CD4-positive, alpha-beta memory T cell (primary cell): Measurements from ENCODE around the gene BRD9. TPM values are rescaled to one million over a fixed set of nuclear protein-coding genes. Genes with fewer than 3 reads are reported as not detected.

Experiments used
- CTCF ChIA-PET: fragments of 350-600 bp; sonication (Branson Sonifier 250); formaldehyde crosslinking; loops from one replicate; lab custom pipeline; 2021; ENCODE audit warnings: inconsistent platforms; ENCODE audit not compliant: partially characterized antibody; lab: Charles Lee
- POLR2A ChIA-PET: fragments of 350-600 bp; sonication (Branson Sonifier 250); formaldehyde crosslinking; loops from one replicate; lab custom pipeline; 2021; ENCODE audit not compliant: partially characterized antibody; lab: Charles Lee
- DNase-seq, 5 donors: peaks; one replicate each; pipeline versions ENCODE4 v3.0.0 to v3.0.0-alpha.2; 2020 to 2022; ENCODE audit warnings: mixed read lengths in 1 of 5
- H3K27ac ChIP-seq: one replicate; pipeline ENCODE4 v1.7.0; 2013; ENCODE audit warnings: low read depth, low read length
- H3K27me3 ChIP-seq: 2 replicates; pipeline ENCODE4 v1.7.0; 2013; ENCODE audit warnings: mild to moderate bottlenecking, low read length, moderate library complexity; ENCODE audit not compliant: insufficient read depth
- H3K36me3 ChIP-seq: 2 replicates; pipeline ENCODE4 v1.7.0; 2013; ENCODE audit warnings: mild to moderate bottlenecking, low read length, moderate library complexity; ENCODE audit not compliant: insufficient read depth
- H3K4me1 ChIP-seq: 2 replicates; pipeline ENCODE4 v1.7.0; 2013; ENCODE audit warnings: mild to moderate bottlenecking, low read length, moderate library complexity; ENCODE audit not compliant: insufficient read depth
- H3K4me3 ChIP-seq, 2 donors: one replicate each; pipeline ENCODE4 v1.7.0; 2013; ENCODE audit warnings: low read length in 2 of 2, mild to moderate bottlenecking in 1 of 2
- H3K9me3 ChIP-seq, 2 donors: one replicate each; pipeline ENCODE4 v1.7.0; 2013; ENCODE audit warnings: low read length in 2 of 2, control low read depth in 1 of 2; ENCODE audit not compliant: control insufficient read depth in 1 of 2
- H3K27ac Mint-ChIP-seq, 7 donors: one replicate each; pipeline ENCODE4 v1.8.0; 2020 to 2021; ENCODE audit warnings: mixed read lengths in 7 of 7, mild to moderate bottlenecking in 6 of 7, inconsistent platforms in 3 of 7, moderate library complexity in 3 of 7
- H3K27me3 Mint-ChIP-seq, 2 donors: one replicate each; pipeline ENCODE4 v1.8.0; 2020 to 2021; ENCODE audit warnings: mixed read lengths in 2 of 2
- H3K36me3 Mint-ChIP-seq, 2 donors: one replicate each; pipeline ENCODE4 v1.8.0; 2020 to 2021; ENCODE audit warnings: mixed read lengths in 2 of 2, inconsistent platforms in 1 of 2, mild to moderate bottlenecking in 1 of 2
- H3K4me1 Mint-ChIP-seq, 4 donors: one replicate each; pipeline ENCODE4 v1.8.0; 2020 to 2021; ENCODE audit warnings: mixed read lengths in 4 of 4, mild to moderate bottlenecking in 1 of 4
- H3K4me3 Mint-ChIP-seq, 8 donors: one replicate each; pipeline ENCODE4 v1.8.0; 2020 to 2021; ENCODE audit warnings: mixed read lengths in 8 of 8, mild to moderate bottlenecking in 7 of 8, moderate library complexity in 6 of 8, inconsistent platforms in 3 of 8
- H3K9me3 Mint-ChIP-seq, 8 donors: one replicate each; pipeline ENCODE4 v1.8.0; 2020 to 2021; ENCODE audit warnings: mixed read lengths in 8 of 8, mild to moderate bottlenecking in 5 of 8, inconsistent platforms in 3 of 8, moderate library complexity in 1 of 8
- intact Hi-C: fragments of 100-400 bp; cut with micrococcal nuclease; formaldehyde crosslinking; loops from one replicate; pipeline ENCODE4 v1.15.1; 2023
- polyA plus RNA-seq, 2 donors: library from polyadenylated mRNA; unstranded; fragments of 300-500 nt; fragmentation: Illumina TruSeq; gene quantifications; one replicate each; pipeline ENCODE4 v1.2.3, GENCODE V29; 2021
- total RNA-seq, 2 experiments: library from RNA; stranded (reverse); gene quantifications; one replicate each; pipeline ENCODE4 v1.2.3, GENCODE V29; 2021

BRD9 gene
- total and polyA plus RNA-seq, 4 experiments from 2014 or later, result 8.0 to 86.8 (median 51.3) TPM

DNA sequence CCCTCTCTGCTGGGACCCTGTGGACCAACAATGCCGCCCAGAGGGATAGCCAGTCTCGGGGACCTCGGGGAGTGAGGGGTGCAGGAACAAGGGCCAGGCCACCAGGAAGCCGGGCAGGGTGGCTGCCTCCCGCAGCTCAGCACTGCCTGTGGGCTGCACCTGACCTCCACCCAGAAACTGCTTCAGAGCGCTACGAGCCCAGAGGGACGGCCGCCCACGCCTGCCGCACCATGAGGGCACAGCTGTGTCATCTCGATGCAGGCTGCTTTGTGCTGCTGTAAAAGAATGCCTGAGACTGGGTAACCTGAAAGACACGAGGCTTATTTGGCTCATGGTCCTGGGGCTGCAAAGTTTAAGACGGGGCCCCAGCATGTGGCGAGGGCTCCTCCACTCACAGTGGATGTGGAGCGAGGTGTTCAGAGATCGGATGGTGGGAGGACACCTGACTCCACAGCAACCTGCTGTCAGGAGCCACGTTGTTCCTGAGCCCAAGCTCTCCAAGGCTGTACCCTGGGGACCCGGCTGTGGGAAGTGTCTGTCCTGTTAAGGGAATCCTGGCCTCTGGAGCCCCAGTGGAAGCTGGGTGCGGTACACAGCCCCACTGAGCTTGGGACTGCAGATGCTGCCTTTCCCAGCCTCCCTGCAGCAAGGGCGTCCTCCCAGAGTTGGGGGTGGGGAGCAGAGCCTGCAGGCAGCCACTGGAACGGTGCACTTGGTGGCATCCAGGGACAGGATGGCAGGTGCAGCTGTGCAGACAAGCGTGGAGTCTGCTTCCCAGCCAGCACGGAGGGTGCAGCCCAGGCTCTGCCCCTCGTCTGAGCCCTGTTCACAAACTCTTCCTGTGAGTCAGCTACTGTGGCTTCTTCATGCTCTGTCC, 30.0 kb downstream of the BRD9 start:
- intact Hi-C loops, result no loop called here
- no peaks in the 10 kb centered on the region for H3K9me3 ChIP-seq
- no peaks in the 10 kb centered on the region for H3K9me3 Mint-ChIP-seq
- no peak overlapping the region for H3K27ac Mint-ChIP-seq
- no peaks in the 10 kb centered on the region for H3K4me1 ChIP-seq
- ChIA-PET POLR2A (no interaction called here), CTCF (no interaction called here)
- peaks cover 45% of the 10 kb centered on the region for H3K36me3 ChIP-seq
- no peak for DNase-seq
- H3K27me3 ChIP-seq, result no peaks in the 10 kb centered on the region
- H3K4me3 Mint-ChIP-seq, result no peak overlapping the region
- no peak overlapping the region for H3K27ac ChIP-seq
- peaks cover 17 to 35% of the 10 kb centered on the region in 2 donors for H3K36me3 Mint-ChIP-seq
- no peaks in the 10 kb centered on the region for H3K27me3 Mint-ChIP-seq
- H3K4me3 ChIP-seq, result no peak overlapping the region
- H3K4me1 Mint-ChIP-seq, result peaks cover 0 to 3% (median 0%) of the 10 kb centered on the region in 4 donors

DNA sequence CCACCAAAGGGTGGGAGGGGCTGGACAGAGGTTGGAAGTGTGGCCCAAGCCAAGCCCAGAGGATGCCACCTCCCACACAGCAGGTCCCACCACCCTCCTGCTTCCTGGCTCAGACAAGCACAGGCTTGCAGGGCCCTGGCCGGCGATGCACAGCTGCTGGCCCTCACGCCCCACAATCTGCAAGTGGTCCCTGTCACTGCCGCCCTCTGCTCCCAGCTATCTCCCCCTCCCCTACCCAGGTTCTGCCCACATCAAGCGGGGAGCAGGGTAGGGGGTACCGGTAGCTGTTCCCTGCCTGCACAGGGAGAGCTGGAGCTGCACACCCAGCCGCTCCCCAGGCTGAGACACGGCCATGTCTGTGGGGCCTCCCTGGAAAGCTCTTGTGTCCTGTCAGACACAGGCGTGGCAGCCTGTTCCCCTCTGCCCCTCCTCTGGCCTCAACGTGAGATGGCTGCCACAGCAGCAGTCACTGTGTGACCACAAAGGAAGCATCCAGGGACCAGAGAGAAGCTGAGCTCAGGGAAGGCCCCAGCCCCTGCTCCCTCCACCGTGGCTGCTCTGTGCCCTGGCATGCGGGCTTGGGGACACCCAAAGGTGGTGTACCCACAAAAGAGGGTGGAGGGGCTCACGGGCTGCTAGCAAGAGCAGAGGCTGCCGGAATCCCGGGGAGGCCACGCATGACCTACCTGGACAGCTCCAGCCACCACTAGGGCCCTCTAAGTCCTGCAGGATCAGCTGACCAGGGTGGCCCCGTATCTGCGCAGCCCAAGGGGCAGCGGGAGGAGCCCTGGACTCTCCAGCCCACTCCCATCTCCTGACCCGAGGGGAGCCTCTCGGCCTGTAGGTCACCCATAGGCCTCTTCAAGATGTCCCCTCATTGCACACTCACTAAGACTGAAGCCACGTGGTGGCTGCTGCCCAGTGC, 30.9 kb downstream of the BRD9 start:
- no peaks in the 10 kb centered on the region for H3K27me3 ChIP-seq
- no peaks in the 10 kb centered on the region for H3K4me1 ChIP-seq
- peaks cover 36% of the 10 kb centered on the region for H3K36me3 ChIP-seq
- H3K9me3 Mint-ChIP-seq, result no peaks in the 10 kb centered on the region
- H3K27me3 Mint-ChIP-seq, result no peaks in the 10 kb centered on the region
- no peak overlapping the region for H3K4me3 Mint-ChIP-seq
- CTCF ChIA-PET, result no interaction called here
- no peak overlapping the region for H3K27ac Mint-ChIP-seq
- POLR2A ChIA-PET, result interaction anchor here (0.7 kb wide), 1 partner anchor 250 kb away, joined by 3 read pairs; no protein-coding TSS in a partner anchor
- H3K4me1 Mint-ChIP-seq, result peaks cover 0 to 3% (median 0%) of the 10 kb centered on the region in 4 donors
- no peaks in the 10 kb centered on the region for H3K9me3 ChIP-seq
- no peak overlapping the region for H3K27ac ChIP-seq
- no peak for DNase-seq
- no peak overlapping the region for H3K4me3 ChIP-seq
- intact Hi-C loops, result no loop called here
- H3K36me3 Mint-ChIP-seq, result peaks cover 12 to 30% of the 10 kb centered on the region in 2 donors

DNA sequence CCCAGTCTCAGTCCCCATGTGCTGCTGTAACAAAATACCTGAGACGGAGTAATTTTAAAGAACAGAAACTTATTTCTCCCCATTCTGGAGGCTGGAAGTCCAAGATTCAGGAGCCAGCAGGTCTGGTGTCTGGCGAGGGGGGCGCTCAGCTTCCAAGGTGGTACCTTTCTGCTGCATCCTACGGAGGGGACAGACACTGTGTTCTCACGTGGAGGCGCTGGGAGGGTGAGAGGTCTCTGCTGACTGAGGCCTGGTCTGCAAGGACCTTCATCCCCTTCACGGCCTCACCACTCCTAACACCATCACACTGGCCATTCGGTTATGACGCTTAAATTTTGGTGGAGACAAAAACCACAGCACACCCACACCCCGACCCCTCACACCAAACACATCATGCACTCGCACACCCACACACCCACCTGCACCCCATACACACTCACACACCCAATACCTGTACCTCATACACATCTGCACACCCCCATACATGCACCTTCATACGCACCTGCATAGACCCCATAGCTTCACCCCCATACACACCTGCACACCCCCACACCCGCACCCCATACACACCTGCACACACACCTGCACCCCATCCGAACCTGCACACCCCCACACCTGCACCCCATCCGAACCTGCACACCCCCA, 32.0 kb downstream of the BRD9 start:
- Histone ChIP-seq H3K4me3 (no peak overlapping the region), H3K27ac (no peak overlapping the region), H3K4me1 (no peaks in the 10 kb centered on the region), H3K9me3 (no peaks in the 10 kb centered on the region), H3K27me3 (no peaks in the 10 kb centered on the region), H3K36me3 (peaks cover 27% of the 10 kb centered on the region)
- no peak for DNase-seq
- ChIA-PET CTCF (no interaction called here), POLR2A (interaction anchor here (0.7 kb wide), 1 partner anchor 249 kb away, joined by 3 read pairs; no protein-coding TSS in a partner anchor)
- no peaks in the 10 kb centered on the region for H3K27me3 Mint-ChIP-seq
- peak overlapping the region in 3 of 7 donors; percentile 36 to 60 (median 42) for H3K27ac Mint-ChIP-seq
- H3K4me3 Mint-ChIP-seq, result no peak overlapping the region
- H3K4me1 Mint-ChIP-seq, result peaks cover 0 to 3% (median 0%) of the 10 kb centered on the region in 4 donors
- intact Hi-C loops, result no loop called here
- peaks cover 5 to 24% of the 10 kb centered on the region in 2 donors for H3K36me3 Mint-ChIP-seq
- no peaks in the 10 kb centered on the region for H3K9me3 Mint-ChIP-seq

- intact Hi-C loops, result no loop called here
- CTCF ChIA-PET, result no interaction called here
- peak overlapping the region in 1 of 7 donors; percentile 36 for H3K27ac Mint-ChIP-seq
- Histone ChIP-seq H3K27ac (no peak overlapping the region), H3K27me3 (no peaks in the 10 kb centered on the region), H3K36me3 (peaks cover 19% of the 10 kb centered on the region), H3K4me3 (no peak overlapping the region), H3K9me3 (no peaks in the 10 kb centered on the region), H3K4me1 (no peaks in the 10 kb centered on the region)
- no peak overlapping the region for H3K4me3 Mint-ChIP-seq
- H3K9me3 Mint-ChIP-seq, result no peaks in the 10 kb centered on the region
- POLR2A ChIA-PET, result no interaction called here
- no peaks in the 10 kb centered on the region for H3K27me3 Mint-ChIP-seq
- no peak for DNase-seq
- H3K36me3 Mint-ChIP-seq, result peaks cover 5 to 18% of the 10 kb centered on the region in 2 donors
- peaks cover 0 to 3% (median 0%) of the 10 kb centered on the region in 4 donors for H3K4me1 Mint-ChIP-seq
Observed at GRCh38 chr5:859798-860296, 32.8 kb downstream of the BRD9 start.

DNA sequence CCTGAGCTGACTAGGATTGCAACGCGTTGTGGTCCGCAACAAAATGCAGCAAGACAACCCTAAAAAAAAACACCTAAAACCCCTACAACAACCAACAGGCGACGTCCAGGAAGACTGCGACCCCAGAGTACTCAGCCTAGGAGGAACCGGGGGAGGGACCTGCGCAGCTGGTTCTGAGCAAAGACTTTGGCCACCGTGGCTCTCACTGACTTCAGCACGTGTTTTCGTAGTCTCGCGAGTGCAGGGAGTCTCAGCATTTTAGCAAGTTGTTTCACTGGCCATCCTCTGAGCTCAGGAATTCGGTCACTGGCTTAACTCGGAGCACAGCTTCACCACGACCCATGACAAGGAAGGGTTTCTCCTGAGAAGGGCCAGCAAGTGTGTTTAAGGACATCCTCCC, 33.2 kb downstream of the BRD9 start:
- Mint-ChIP-seq H3K4me1 (peaks cover 0 to 3% (median 0%) of the 10 kb centered on the region in 4 donors), H3K27me3 (no peaks in the 10 kb centered on the region), H3K27ac (peak overlapping the region in 1 of 7 donors; percentile 13), H3K9me3 (no peaks in the 10 kb centered on the region), H3K36me3 (peaks cover 5 to 14% of the 10 kb centered on the region in 2 donors), H3K4me3 (no peak overlapping the region)
- CTCF ChIA-PET, result no interaction called here
- Histone ChIP-seq H3K9me3 (no peaks in the 10 kb centered on the region), H3K27me3 (no peaks in the 10 kb centered on the region), H3K27ac (no peak overlapping the region), H3K4me1 (no peaks in the 10 kb centered on the region), H3K4me3 (no peak overlapping the region), H3K36me3 (peaks cover 15% of the 10 kb centered on the region)
- POLR2A ChIA-PET, result no interaction called here
- no peak for DNase-seq
- intact Hi-C loops, result no loop called here

GRCh38 chr5:858726-859125, 33.9 kb downstream of the BRD9 start:
- CTCF ChIA-PET, result no interaction called here
- Histone ChIP-seq H3K27ac (no peak overlapping the region), H3K27me3 (no peaks in the 10 kb centered on the region), H3K4me3 (no peak overlapping the region), H3K9me3 (no peaks in the 10 kb centered on the region), H3K4me1 (no peaks in the 10 kb centered on the region), H3K36me3 (peaks cover 9% of the 10 kb centered on the region)
- DNase-seq, result no peak
- H3K4me3 Mint-ChIP-seq, result no peak overlapping the region
- peak overlapping the region in 3 of 7 donors; percentile 30 to 40 (median 32) for H3K27ac Mint-ChIP-seq
- H3K36me3 Mint-ChIP-seq, result peaks cover 0 to 8% of the 10 kb centered on the region in 2 donors
- H3K27me3 Mint-ChIP-seq, result no peaks in the 10 kb centered on the region
- intact Hi-C loops, result no loop called here
- H3K4me1 Mint-ChIP-seq, result peaks cover 0 to 3% (median 0%) of the 10 kb centered on the region in 4 donors
- H3K9me3 Mint-ChIP-seq, result no peaks in the 10 kb centered on the region
- POLR2A ChIA-PET, result no interaction called here
